Stimulated activated CD8-positive, alpha-beta memory T cell treated with anti-CD3 and anti-CD28 coated beads, Interleukin-7, amount 100 ng/mL, for 1 hour (primary cell): ENCODE data around the gene FBXL12.
"Not testable (repeated sequence)": the region's sequence is repeated elsewhere in the genome, so short reads cannot be mapped to it uniquely, and the experiment has no call there.

Source experiments
- DNase-seq, 2 donors: peaks; one replicate each; pipeline ENCODE4 v3.0.0-alpha.2; 2020; ENCODE audit warnings: low read depth in 2 of 2

Gene FBXL12

DNA sequence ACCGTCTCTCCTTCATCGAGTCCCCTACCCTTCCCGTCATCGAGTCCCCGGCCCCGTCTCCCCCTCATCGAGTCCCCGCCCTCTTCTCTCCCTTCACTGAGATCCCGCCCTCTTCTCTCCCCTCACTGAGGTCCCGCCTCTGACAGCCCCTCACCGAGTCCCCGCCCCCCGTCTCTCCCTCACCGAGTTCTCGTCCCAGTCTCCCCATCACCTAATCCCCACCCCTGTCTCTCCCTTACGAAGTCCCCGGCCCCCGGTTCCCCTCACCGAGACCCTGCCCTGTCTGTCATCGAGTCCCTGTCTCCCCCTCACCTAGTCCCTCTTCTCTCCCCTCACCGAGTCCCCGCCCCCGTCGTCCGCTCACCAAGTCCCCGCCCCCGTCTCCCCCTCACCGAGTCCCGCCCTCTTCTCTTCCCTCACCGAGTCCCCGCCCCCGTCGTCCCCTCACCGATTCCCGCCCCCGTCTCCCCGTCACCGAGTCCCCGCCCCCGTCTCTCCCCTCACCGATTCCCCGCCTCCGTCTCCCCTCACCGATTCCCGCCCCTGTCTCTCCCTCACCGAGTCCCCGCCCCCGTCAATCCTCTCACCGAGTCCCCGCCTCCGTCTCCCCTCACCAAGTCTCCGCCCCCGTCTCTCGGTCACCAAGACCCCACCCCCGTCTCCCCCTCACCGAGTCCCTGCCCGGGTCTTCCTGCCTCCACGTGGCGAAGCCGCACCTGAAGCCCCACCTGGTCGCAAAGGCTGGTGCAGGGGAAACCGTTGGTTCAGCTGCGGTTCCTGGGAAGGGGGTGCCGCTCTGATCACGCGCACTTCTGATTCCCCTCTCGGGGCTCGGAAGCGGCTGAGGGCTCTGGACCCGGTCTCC lies 26.4 kb downstream of the FBXL12 start:
- peak; percentile 86 to 93 for DNase-seq

DNA sequence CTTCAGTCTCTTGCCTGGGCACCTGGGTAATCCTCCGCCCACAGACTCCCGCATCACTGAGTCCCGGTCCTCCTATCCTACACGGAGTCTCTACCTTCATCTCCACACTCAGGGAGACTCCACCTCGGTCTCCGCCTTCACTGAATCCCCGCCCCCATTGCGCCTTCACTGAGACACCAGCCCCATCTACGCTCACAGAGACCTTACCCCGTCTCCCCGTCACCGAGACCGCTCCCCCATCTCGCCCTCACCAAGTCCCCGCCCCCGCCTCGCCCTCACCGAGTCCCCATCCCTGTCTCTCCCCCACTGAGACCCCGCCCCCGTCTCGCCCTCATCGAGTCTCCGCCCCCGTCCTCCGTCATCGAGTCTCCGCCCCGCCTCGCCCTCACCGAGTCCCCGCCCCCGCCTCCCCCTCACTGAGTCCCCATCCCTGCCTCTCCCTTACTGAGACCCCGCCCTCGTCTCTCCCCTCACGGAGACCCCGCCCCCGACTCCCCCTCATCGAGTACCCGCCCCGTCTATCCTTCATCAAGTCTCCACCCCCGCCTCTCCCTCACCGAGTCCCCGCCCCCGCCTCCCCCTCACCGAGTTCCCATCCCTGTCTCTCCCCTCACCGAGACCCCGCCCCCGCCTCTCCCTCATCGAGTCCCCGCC lies 27.2 kb downstream of the FBXL12 start:
- DNase-seq, result peak; percentile 83 to 92

DNA sequence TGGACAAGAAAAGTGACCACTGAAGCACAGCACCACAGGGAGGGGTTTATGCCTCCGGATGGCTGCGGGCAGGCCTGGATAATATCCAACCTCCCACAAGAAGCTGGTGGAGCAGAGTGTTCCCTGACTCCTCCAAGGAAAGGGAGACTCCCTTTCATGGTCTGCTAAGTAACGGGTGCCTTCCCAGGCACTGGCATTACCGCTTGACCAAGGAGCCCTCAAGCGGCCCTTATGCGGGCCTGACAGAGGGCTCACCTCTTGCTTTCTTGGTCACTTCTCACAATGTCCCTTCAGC lies 27.9 kb downstream of the FBXL12 start:
- not testable (repeated sequence) for DNase-seq

DNA sequence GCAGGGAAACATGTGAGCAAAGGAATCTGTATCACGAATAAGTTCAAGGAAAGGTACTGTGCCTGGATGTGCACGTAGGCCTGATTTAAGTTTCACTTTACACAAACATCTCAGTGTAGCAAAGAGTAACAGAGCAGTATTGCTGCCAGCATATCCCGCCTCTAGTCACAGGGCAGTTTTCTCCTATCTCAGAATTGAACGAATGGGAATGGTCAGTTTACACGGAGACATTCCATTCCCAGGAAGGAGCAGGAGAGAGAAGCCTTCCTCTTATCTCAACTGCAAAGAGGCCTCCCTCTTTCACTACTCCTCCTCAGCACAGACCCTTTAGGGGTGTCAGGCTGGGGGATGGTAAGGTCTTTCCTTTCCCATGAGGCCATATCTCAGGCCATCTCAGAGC lies 29.3 kb downstream of the FBXL12 start:
- not testable (repeated sequence) for DNase-seq

DNA sequence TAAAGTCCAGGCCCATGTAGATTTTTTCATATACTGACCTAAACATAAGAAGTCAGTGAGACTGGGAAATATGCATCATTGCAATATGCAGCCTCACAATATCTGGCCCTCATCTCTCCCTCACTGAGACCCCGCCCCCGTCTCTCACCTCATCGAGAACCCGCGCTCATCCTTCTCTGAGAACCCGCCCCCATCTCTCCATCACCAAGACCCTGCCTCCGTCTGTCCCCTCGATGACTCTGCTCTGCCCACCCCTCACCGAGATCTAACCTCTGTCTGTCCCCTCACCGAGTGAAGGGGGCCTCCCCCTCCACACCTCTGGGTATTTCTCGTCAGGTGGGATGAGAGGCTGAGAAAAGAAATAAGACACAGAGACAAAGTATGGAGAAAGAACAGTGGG lies 29.8 kb downstream of the FBXL12 start:
- DNase-seq, result no peak

DNA sequence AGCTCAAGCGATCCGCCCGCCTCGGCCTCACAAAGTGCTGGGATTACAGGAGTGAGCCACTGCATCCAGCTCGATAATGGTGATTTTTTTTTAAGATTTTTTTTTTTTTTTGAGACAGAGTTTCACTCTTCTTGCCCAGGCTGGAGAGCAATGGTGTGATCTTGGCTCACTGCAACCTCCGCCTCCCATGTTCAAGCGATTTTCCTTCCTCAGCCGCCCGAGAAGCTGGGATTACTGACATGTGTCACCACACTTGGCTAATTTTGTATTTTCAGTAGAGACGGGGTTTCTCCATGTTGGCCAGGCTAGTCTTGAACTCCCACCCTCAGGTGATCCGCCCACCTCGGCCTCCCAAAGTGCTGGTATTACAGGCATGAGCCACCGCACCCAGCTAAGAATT lies 30.3 kb downstream of the FBXL12 start:
- DNase-seq, result not testable (repeated sequence)

DNA sequence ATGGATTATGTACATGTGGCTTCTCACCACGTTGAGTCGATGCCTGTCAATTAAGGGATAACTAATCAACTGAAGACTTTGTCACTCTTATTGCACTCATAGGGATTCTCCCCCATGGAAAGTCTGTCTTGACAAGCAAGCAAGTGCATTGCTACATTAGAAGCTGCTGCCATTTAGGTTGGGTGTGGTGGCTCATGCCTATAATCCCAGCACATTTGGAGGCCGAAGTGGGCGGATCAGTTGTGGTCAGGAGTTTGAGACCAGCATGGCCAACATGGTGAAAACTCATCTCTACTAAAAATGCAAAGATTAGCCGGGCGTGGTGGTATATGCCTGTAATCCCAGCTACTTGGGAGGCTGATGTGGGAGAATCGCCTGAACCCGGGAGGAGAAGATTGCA lies 32.1 kb downstream of the FBXL12 start:
- DNase-seq, result no peak

DNA sequence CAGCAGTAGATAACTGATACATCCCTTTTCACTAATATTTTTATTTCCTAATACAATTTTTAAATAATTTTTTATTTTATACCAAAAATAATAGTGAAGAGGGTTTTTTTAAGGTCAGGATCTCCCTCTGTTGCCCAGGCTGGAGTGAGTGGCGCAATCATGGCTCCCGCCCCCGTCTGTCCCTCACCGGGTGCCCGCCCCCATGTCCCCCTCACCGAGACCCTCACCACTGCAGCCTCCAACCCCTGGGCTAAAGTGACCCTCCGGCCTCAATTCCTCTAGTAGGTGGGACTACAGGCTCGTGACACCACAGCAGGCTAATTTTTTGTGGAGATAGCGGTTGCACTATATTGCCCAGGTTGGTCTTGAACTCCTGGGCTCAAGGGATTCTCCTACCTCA lies 32.5 kb downstream of the FBXL12 start:
- DNase-seq, result no peak

DNA sequence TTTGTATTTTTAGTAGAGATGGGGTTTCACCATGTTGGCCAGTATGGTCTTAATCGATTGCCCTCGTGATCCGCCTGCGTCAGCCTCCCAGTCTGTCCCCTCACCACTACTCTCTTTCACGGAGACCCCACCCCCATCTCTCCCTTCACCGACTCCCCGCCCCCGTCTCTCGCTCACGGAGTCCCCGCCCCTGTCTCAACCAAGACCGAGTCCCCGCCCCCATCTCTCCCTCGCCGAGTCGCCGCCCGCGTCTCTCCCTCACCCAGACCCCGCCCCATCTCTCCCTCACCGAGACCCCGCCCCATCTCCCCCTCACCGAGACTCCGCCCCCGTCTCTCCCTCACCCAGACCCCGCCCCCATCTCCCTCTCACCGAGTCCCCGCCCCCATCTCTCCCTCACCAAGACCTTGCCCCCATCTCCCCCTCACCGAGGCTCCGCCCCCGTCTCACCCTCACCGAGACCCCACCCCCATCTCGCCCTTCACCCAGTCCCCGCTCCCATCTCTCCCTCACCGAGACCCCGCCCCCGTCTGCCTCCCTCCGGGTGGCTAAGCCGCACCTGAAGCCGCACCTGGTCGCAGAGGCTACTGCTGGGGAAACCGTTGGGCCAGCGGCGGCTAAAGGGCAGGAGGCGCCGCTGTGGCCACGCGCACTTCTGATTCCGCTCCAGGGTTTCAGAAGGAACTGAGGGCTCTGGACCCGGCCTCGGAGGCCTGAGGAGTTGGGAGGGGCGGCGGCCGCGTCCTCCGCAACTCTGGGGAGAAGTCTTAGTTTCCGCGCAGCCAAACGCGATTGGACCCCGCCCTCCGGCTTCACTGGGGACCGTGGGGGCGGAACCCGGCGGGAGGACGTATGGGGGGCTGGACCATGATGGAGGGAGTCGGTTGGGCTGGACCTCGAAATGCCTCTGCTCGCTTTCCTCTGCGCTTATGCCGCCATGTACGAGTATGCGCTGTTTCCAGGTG lies 33.2 kb downstream of the FBXL12 start:
- peak; percentile 92 to 96 for DNase-seq

DNA sequence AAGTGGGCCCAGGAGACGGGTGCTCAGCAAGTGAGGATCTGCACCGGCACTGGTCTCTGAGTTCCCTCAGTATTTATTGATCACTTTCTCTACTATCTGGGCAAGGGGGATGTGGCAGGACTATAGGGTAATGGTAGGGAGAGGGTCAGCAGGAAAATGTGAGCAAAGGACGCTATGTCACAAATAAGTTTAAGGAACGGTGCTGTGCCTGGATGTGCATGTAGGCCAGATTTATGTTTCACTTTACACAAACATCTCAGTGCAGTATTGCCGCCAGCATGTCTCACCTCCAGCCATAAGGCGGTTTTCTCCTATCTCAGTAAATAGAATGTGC lies 34.7 kb downstream of the FBXL12 start:
- DNase-seq, result not testable (repeated sequence)

DNA sequence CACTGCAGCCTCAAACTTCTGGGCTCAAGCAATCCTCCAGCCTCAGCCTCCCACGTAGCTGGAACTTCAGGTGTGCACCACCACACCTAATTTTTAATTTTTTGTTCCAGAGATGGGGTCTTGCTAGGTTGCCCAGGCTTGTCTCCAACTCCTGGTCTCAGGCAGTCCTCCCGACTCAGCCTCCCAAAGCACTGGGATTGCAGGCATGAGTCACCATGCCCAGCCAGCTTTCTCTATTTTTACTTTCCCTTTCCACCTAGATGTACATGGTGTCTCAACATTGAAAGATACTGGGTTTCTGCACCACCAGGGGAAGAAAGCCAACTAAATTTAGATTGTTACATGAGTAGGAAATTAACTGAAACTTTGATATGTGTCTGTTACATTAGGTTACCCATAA lies 36.5 kb downstream of the FBXL12 start:
- DNase-seq, result no peak

DNA sequence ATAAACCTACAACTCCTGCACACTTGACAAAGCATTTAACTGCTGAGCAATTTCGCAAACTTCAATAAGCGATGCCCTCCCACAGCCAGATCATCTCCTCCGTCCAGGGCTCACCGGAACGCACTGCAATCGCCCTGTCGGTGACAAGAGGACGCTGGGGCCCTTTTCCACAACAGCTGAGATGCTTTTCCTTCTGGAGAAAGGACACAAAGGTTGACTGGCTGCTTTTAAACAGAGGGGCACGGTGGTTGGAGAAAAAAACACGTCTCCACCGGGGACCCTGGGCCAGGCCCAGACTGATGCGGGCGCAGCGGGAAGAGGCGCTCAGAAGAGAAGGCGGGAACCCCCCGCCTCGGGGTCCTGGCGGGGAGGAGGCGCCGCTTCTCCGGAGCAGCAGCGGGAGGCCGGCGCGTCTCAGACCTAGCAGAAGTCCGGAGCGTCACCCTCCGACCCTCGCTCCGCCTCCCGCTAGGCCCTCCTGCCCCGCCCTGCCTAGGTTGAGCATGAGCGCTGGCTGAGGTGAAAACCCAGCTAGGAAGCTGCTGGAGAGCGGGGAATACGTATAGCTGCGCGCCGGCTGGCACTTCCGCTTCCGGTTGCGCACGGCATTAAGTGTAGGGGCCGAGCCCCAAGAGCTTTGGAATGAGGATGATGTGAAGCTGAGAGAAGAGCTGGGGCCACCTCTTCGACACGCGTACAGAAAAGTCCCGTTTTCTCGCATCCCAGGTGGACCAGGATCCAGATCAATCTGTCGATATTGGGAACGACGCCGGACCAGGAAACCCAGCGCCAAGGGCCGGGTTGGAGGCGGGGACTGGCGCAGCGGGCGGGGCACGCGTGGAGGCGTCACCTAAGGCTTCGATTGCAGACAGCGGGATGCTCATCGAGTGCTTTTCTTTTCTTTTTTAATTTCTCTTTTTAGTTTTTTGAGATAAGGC lies 50.4 kb downstream of the FBXL12 start, which contains the start of gene ZNF846:
ZNF846 (minus strand) TSS at position 564 of the 938 bp plus-strand sequence. CDS start 3,788 bp downstream, outside the sequence.
- peak; percentile 83 to 86 for DNase-seq
